ENCODE measurements around the gene ACVRL1. TPM values are rescaled to one million over a fixed set of nuclear protein-coding genes. Genes with fewer than 3 reads are reported as not detected.

ACVRL1 gene
- total RNA-seq, 2 experiments from 2014 or later, result not detected

GRCh38 chr12:51869496-51869865 is 37.8 kb upstream of the ACVRL1 start:
- intact Hi-C loops (cut with DNase I, micrococcal nuclease), result no loop called here
- H3K9me3 ChIP-seq (ENCODE audit: control insufficient read depth in 1 of 2, insufficient read depth in 1 of 2, low read length in 2 of 2), result peaks cover 0 to 11% of the 10 kb centered on the region in 2 experiments
- no peak overlapping the region for H3K27ac Mint-ChIP-seq
- H3K36me3 ChIP-seq (ENCODE audit: insufficient read depth, low read length), result no peaks in the 10 kb centered on the region
- peaks cover 16% of the 10 kb centered on the region for H3K4me1 ChIP-seq (ENCODE audit: insufficient read depth, low read length)
- ChIA-PET POLR2A (interaction anchor here (1.2 to 1.5 kb wide), 2 partner anchors 16 to 49 kb away, joined by 3 to 5 read pairs; no protein-coding TSS in a partner anchor), CTCF (no interaction called here)
- peaks cover 65% of the 10 kb centered on the region for H3K27me3 Mint-ChIP-seq
- H3K9me3 Mint-ChIP-seq, result no peaks in the 10 kb centered on the region
- H3K4me3 Mint-ChIP-seq, result no peak overlapping the region
- no peak for TF ChIP-seq CTCF (IDR thresholded peaks at IDR 0.05)
- no peak overlapping the region for H3K27ac ChIP-seq (ENCODE audit: low read depth in 1 of 2, low read length in 2 of 2)
- DNase-seq (no peak), ATAC-seq (ENCODE audit: poor library complexity) (no peak)
- peaks cover 43 to 55% of the 10 kb centered on the region in 2 experiments for H3K27me3 ChIP-seq (ENCODE audit: control insufficient read depth in 1 of 2, insufficient read depth in 2 of 2, low read length in 2 of 2)
- no peak overlapping the region for H3K4me3 ChIP-seq (ENCODE audit: low read length)
- no peaks in the 10 kb centered on the region for H3K36me3 Mint-ChIP-seq (ENCODE audit: low read depth)
- peaks cover 13% of the 10 kb centered on the region for H3K4me1 Mint-ChIP-seq (ENCODE audit: low read depth)

DNA sequence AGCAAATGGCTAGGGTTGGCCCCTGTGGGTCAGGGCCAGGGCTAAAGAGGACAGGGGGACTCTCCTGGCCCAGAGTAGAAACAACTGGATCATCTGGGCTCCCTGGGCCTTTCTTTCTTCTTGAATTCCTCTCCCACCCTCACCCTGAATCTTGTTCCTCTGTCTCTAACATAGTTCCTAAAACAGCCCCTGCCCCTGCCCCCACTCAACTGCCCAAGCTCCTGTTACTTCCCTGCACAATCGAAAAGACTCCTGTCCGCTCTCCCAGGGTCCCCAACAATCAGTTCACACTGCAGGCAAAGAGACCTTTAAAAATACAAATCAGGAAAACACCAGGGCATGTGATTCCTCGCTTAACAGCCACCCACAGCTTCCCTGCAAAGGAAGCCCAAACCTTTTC is 37.4 kb upstream of the ACVRL1 start:
- Mint-ChIP-seq H3K4me3 (peak overlapping the region; percentile 3), H3K4me1 (ENCODE audit: low read depth) (peaks cover 13% of the 10 kb centered on the region), H3K36me3 (ENCODE audit: low read depth) (no peaks in the 10 kb centered on the region), H3K27ac (no peak overlapping the region), H3K9me3 (no peaks in the 10 kb centered on the region), H3K27me3 (peaks cover 60% of the 10 kb centered on the region)
- no peaks in the 10 kb centered on the region for H3K36me3 ChIP-seq (ENCODE audit: insufficient read depth, low read length)
- H3K4me1 ChIP-seq (ENCODE audit: insufficient read depth, low read length), result peaks cover 13% of the 10 kb centered on the region
- no peak for TF ChIP-seq CTCF (IDR thresholded peaks at IDR 0.05)
- DNase-seq (no peak), ATAC-seq (ENCODE audit: poor library complexity) (no peak)
- no peak overlapping the region for H3K4me3 ChIP-seq (ENCODE audit: low read length)
- CTCF ChIA-PET, result no interaction called here
- POLR2A ChIA-PET, result interaction anchor here (1.2 to 1.5 kb wide), 2 partner anchors 16 to 49 kb away, joined by 3 to 5 read pairs; no protein-coding TSS in a partner anchor
- H3K27ac ChIP-seq (ENCODE audit: low read depth in 1 of 2, low read length in 2 of 2), result no peak overlapping the region
- H3K27me3 ChIP-seq (ENCODE audit: control insufficient read depth in 1 of 2, insufficient read depth in 2 of 2, low read length in 2 of 2), result peaks cover 39 to 50% of the 10 kb centered on the region in 2 experiments
- intact Hi-C loops (cut with DNase I, micrococcal nuclease), result no loop called here
- H3K9me3 ChIP-seq (ENCODE audit: control insufficient read depth in 1 of 2, insufficient read depth in 1 of 2, low read length in 2 of 2), result peaks cover 0 to 6% of the 10 kb centered on the region in 2 experiments

DNA sequence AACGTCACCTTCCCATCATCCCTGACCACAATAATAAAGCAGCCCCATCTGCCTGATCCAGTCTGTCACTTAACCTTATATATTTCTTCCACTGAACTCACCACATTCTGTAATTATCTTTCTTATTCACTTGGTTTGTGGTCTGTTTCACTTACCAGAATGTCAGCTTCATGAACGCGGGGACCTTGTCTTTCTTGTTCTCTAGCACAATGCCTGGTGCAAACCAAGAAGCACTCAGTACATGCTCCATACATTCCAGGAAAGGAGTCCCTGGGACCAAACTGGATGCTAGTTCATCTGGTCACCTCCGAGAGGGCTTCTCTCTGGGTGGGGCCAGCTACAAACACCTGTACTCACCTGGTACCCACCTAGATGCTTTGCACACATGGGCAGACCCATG is 36.8 kb upstream of the ACVRL1 start:
- POLR2A ChIA-PET, result no interaction called here
- H3K4me1 ChIP-seq (ENCODE audit: insufficient read depth, low read length), result peaks cover 11% of the 10 kb centered on the region
- Mint-ChIP-seq H3K4me3 (peak overlapping the region; percentile 3), H3K36me3 (ENCODE audit: low read depth) (no peaks in the 10 kb centered on the region), H3K27me3 (peaks cover 55% of the 10 kb centered on the region), H3K27ac (no peak overlapping the region), H3K9me3 (no peaks in the 10 kb centered on the region), H3K4me1 (ENCODE audit: low read depth) (peaks cover 13% of the 10 kb centered on the region)
- intact Hi-C loops (cut with DNase I, micrococcal nuclease), result no loop called here
- no peak overlapping the region for H3K27ac ChIP-seq (ENCODE audit: low read depth in 1 of 2, low read length in 2 of 2)
- no peaks in the 10 kb centered on the region for H3K36me3 ChIP-seq (ENCODE audit: insufficient read depth, low read length)
- no peak for TF ChIP-seq CTCF (IDR thresholded peaks at IDR 0.05)
- peaks cover 0 to 6% of the 10 kb centered on the region in 2 experiments for H3K9me3 ChIP-seq (ENCODE audit: control insufficient read depth in 1 of 2, insufficient read depth in 1 of 2, low read length in 2 of 2)
- CTCF ChIA-PET, result no interaction called here
- no peak overlapping the region for H3K4me3 ChIP-seq (ENCODE audit: low read length)
- DNase-seq, result no peak
- H3K27me3 ChIP-seq (ENCODE audit: control insufficient read depth in 1 of 2, insufficient read depth in 2 of 2, low read length in 2 of 2), result peaks cover 33 to 45% of the 10 kb centered on the region in 2 experiments
- ATAC-seq (ENCODE audit: poor library complexity), result no peak

All from CD4-positive, alpha-beta T cell (primary cell).